Stimulated activated naive CD8-positive, alpha-beta T cell treated with anti-CD3 and anti-CD28 coated beads, Interleukin-15, Interleukin-2, amounts not matched to agents 100 U/mL and 50 U/mL, for 24 hours (primary cell): ENCODE measurements around the gene S1PR3.

ENCODE experiments used
- ATAC-seq: fragments of 150-1000 bp; cut with Tn5 transposase; one replicate; pipeline ENCODE4 v1.10.0; 2021
- DNase-seq: peaks from one replicate; pipeline ENCODE4 v3.0.0; 2021

The S1PR3 gene

GRCh38 chr9:88993327-88993726 is 2.1 kb downstream of the S1PR3 start:
- ATAC-seq (no peak), DNase-seq (no peak)

DNA sequence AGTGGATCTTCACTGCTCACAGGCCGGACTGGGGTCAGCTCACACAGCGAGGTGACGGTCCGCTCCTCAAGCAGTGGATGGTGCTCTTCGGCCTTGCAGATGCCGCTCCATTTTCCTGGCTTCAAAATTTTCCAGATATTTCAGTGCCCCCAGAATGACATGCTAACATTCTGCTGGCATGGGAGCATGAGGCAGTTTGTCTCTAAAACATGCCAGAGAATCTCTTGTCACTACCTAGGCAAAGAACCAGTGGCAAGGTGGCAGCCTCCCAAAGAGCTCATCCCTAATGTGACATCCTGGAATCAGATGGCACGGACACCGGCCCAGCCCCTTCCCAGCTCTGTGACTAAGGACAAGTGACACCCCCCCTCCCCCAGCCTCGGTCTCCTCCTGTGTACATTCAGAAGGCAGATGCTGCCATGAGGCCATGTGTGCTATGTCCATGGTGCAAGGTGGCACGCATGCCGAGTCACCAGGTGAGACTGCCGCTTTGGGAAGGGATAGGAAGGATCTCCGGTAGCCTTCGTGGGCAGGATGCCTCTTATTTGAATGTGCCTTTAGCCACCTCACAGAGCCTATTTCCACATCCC is 2.7 kb downstream of the S1PR3 start:
- ATAC-seq (no peak), DNase-seq (no peak)

- DNase-seq: no peak
- no peak for ATAC-seq
Observed at GRCh38 chr9:88994469-88995199, 3.4 kb downstream of the S1PR3 start.

- DNase-seq: no peak
- no peak for ATAC-seq
Observed at GRCh38 chr9:88995200-88995577, 3.9 kb downstream of the S1PR3 start.

- DNase-seq (no peak), ATAC-seq (no peak)
Observed at GRCh38 chr9:88995627-88996026, 4.4 kb downstream of the S1PR3 start.

DNA sequence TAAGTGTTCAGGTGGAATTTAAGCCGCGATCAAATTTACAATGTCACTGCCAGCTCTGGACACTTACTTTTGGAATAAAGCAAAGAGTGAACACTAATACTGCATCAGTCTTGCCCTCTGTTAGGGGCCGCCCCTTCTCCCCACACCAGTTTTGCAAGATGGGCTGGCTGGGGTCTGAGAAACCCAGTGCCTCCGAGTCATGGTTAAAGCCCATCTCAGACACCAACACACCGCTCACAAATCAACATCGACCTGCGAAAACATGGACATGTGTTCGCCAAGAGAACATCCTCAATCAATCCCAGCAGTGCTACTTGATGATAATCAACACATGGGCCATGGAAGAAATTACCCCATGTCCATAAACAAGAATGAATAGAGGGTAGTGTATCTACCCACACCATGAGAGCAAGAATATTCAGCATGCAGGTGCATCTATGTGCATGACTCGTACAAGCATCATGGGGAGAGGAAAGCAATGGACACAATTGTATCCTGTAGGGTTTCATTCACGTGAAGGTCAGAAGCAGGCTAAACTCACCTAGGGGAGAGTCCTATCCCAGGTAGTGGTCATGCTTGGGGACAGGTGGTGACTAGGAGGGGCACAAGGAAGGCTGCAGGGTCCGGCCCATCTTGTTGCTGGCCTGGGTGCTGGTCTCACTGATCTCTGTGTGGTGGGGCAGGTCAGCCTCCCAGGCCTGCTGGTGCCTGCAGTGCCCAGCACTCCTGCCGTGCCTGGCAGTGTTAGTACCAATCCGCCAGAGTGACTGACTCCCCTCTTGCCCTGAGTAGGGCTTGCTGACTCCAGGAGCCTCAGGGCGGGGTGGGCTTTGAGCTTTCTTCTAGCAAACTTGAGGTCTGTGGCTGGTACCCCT is 5.0 kb downstream of the S1PR3 start:
- DNase-seq: no peak
- ATAC-seq: no peak

DNA sequence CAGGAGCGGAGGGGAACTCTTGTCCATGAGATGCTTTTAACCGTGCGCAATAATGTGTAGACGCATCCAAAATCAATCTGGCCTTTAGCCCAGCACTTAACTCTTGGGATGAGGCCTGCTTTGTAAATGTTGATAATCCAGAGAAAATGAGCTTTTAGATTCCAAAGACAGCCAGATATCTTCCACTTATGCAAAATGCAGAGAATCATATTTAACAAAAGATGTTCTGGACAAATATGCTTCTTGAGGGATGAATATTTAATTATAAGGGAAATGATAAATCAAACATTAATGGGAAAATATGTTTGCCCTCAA is 5.6 kb downstream of the S1PR3 start:
- no peak for ATAC-seq
- no peak for DNase-seq

DNA sequence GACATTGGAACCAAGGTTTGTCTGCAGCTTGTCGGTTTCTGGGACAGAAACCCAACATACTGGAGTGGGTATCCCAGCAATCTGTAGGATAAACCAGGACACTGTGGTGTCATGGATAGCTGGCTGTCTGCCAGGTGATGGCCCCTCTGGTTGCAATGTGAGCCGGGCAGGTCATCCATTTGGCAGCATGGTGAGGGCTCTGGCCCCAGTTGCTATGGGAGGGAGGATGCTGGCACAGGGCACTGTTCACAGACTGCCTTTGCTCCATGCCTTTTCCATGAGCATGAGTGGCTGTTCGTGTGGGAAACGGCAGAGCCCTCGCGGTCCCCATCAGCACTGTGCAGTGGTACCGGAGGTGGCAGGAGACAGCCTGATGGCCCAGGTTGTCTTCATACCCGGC is 6.4 kb downstream of the S1PR3 start:
- ATAC-seq: no peak
- no peak for DNase-seq

GRCh38 chr9:88998503-88998902 is 7.2 kb downstream of the S1PR3 start:
- ATAC-seq: no peak
- no peak for DNase-seq

- ATAC-seq (no peak), DNase-seq (no peak)
Observed at GRCh38 chr9:88998911-88999310, 7.6 kb downstream of the S1PR3 start.

DNA sequence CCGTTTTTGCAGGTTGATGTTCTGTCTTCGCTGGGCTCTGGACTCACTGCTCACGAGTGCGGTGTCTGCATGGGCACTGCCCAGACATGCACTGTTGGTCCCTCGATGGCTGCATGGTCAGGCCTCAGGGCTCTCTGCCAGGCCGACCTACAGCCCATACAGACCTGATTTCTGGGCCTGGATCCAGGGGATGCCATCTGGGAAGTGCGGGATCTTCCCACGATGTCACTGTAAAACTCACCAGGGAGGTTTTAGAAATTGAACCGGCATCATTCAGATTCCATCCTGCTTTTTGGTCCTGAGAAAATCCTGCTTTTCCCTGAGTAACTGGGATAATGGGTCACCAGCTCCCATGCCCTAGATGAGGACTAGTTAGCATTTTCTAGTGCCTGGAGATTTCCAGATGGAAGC is 9.1 kb downstream of the S1PR3 start:
- no peak for ATAC-seq
- no peak for DNase-seq

GRCh38 chr9:89000973-89001916 is 10.0 kb downstream of the S1PR3 start:
- peak; percentile 55 for ATAC-seq
- peak; percentile 85 for DNase-seq

GRCh38 chr9:89001917-89002540 is 10.8 kb downstream of the S1PR3 start:
- DNase-seq (no peak), ATAC-seq (no peak)

DNA sequence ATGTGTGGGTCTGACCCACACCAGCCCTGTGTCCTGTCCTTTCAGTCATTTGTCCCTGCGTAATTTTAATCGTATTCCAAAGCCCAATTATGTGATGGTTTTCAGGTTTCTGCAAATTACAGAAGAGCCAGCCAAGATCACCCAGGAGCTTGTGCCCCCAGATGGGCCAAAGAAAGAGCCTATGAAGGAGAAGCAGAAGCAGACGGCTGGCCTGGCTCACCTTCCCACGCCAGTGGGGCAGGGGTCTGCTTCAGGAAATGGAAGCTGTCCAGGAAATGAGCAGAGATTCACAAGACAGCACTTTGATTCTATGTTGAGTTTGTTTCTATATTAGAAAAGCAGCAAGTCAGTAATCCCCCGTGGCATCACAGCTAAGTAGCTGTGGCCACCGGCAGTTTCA is 11.7 kb downstream of the S1PR3 start:
- no peak for DNase-seq
- ATAC-seq: no peak

GRCh38 chr9:89005323-89005722 is 14.1 kb downstream of the S1PR3 start:
- no peak for DNase-seq

DNA sequence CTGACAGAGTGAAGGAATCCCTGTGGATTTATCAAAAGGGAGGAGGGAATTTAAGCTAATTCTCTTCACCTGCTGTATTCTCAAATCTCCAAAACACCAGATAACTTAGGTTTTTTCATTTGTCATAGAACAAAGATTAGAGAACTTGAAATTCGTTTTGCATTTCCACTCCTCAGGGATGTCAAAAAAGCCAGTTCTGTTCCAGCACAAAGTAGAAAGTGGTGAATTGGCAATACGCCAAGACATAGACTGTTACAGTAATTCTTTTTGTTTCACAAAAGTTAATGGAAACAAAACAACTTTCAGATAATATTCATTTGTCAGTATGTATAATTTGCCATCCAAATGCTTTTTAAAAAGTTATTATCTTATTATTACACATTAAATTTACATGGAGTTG is 15.0 kb downstream of the S1PR3 start:
- DNase-seq: no peak
- ATAC-seq: no peak

More at GRCh38 chr9:89005323-89005722, 14.1 kb downstream of the S1PR3 start:
- ATAC-seq: no peak

DNA sequence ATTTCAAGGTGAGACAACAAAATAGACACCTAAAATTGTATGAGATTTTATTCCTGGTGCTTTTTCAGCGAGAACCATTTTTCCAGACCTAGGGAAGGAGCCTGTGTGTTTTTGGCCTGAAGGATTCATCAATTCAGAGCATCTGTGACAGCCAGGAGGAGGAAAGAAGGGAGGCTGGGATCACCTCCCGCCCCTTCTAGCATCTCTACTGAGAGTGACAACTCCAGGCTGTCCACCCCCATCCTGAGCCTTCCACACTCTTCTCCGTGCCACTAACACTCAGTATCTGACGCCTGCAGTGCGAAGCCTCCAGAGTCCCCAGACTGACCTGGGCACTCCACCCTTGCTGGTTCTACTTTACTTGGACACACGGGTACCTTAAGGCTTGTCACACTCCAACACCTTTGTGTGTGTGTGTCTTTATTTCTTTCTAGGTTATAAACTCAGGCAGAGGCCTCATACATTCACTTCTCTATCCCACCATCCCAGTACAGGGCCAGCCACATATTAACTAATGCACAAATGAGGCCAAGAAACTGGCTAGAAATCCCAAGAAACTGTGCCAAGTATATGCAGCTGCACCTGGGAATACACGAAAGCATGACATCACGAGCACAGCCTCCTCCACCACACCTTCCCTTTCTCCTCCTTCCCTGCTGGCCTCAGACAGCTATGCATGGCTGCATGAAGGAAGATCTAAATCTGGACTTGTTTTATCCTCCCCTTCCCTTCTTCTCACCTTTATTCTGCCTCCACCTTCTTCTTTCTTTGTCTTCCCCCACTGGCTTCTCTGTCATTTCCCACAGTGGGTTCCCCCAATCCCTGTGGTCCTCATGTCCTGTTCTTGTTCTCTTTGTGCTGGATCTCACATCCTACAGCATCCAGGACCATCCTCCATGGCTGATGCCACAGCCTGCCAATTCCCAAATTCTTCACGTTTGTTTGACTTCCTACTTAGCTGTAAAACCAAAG is 16.0 kb downstream of the S1PR3 start:
- ATAC-seq (no peak), DNase-seq (no peak)

GRCh38 chr9:89008055-89008743 is 16.9 kb downstream of the S1PR3 start:
- no peak for DNase-seq

DNA sequence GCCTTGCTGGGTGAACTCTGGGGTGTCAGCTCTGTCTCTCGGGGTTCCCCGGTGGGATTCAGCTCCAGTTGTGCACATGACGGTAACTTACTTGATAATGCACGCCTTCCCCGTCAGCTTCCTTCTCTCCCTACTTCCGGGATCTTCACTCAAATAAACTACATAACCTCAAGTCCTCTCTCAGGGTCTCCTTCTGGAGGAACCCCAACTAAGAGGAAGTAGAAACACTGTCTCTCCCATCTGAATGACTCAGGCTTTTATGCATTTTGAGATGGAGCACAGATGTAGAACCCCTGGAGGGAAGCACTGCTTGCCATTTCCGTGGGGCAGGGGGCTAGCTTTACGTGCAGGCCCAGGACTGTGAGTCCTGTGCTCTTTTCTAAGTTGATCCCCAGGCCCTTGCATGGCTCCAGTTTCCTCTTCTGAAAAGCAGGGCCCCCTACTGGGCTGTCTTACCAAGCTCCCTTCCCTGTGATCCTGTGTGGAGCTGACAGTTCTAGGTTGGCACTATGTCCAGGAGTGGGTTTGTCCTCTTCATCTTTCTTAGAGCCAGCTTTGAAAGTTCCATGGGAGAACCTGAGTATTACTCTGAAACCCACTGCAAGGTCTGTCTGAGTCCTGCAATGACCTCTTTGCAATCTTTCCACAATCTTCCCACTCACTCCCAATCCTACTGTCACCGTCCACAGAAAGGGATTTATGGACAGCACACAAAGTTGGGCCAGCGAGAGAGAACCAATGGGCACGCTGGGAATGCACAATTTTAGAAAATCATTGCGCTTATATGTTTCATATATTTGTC is 17.7 kb downstream of the S1PR3 start:
- DNase-seq (no peak), ATAC-seq (no peak)

More at GRCh38 chr9:89008055-89008743, 16.9 kb downstream of the S1PR3 start:
- no peak for ATAC-seq
